Retina (tissue), 1 donor: ENCODE measurements around the gene AP3D1.

Source experiments
- DNase-seq: peaks from one replicate; pipeline ENCODE4 v3.0.0-alpha.2; 2016

AP3D1 gene

GRCh38 chr19:2081873-2082810, 69.2 kb downstream of the AP3D1 start:
- DNase-seq, result no peak

- DNase-seq, result no peak
Observed at GRCh38 chr19:2080336-2080988, 70.9 kb downstream of the AP3D1 start.

- DNase-seq, result no peak
Observed at GRCh38 chr19:2079865-2080301, 71.5 kb downstream of the AP3D1 start.

DNA sequence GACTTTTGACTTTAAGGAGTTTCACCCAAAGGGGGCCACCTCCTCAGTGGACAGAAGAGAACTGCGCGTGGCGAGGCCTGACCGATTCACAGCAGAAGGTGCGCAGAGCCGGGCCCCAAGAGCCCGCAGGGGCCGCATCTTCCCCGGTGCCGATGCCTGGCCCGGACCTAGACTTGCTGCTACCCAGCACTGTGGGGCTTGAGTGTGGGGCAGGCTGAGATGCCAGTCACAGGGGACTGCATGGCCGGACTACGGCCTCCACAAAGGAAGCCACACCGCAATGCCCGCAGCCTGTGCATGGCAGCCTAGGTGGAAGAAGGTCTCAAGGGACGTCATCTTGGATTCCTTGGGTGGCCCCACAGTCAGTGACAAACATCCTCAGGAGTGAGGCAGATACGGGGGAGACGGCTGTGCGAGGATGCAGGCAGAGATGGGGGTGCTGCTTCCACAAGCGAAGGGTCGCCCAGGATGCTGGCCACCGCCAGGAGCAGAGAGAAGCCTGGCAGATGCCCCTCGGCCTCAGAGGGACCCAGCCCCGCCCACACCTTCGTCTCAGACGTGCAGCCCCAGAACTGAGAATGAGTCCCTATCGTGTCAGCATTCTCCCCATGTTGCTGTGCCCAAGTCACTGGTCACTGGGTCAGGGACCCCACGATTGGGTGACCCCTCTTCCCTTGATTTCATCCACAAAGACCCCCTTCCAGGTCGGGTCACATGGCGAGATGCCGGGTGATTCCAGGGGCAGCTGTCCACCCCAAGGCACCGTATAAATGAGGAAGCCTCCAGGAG, 72.1 kb downstream of the AP3D1 start:
- no peak for DNase-seq

DNA sequence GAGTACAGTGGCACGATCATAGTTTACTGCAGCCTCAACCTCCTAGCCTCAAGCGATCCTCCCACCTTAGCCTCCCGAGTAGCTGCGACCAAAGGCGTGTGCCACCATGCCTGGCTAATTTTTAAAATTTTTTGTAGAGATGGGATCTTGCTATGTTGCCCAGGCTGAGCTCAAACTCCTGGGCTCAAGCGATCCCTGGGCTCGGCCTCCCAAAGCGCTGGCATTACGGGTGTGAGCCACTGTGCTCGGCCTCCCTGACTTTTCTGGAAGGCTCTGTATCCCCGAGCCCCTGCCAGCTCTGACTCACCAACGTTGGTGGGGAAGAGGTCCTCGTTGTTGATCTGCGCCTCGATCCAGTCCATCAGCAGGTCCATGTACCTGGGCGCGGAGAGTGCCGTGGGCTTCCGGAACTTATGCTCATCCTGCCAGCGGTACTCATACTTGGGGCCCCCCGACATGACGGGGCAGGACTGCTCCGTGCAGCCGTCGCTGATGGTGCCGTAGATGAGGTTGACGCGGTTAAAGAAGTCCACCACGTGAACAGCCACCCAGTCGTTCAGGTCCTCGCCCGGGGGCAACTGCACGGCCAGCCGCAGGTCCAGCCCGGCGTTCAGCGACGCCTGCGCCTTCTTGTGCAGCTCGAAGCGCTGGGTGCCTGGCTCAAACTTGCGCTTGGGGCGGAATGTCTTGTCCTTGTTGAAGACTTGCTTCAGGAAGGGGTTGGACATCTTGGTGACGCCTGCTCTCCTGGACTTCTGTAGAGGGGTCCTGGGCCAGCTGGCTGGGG, 73.3 kb downstream of the AP3D1 start:
- DNase-seq, result no peak

GRCh38 chr19:2077398-2077797, 74.0 kb downstream of the AP3D1 start:
- no peak for DNase-seq

DNA sequence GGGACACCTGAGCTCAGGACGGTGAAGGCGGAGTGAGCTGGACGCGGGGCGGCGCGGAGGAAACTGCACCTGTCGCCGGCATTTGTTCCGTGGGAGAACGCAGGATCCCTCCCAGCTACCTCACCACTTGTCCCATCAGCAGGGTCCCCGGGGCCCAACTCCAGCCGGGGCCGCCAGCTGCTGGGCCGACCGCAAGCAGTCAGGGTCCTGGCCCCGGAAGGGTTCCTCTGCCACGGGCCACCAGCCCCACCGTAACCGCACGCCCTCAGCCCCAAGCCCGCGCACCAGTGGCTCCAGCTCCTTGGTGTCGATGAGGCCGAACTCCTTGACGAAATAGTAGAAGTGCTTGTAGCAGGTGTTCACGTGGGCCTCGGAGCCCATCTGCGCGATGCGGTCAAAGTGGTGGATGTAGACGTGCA, 74.8 kb downstream of the AP3D1 start:
- DNase-seq, result no peak

DNA sequence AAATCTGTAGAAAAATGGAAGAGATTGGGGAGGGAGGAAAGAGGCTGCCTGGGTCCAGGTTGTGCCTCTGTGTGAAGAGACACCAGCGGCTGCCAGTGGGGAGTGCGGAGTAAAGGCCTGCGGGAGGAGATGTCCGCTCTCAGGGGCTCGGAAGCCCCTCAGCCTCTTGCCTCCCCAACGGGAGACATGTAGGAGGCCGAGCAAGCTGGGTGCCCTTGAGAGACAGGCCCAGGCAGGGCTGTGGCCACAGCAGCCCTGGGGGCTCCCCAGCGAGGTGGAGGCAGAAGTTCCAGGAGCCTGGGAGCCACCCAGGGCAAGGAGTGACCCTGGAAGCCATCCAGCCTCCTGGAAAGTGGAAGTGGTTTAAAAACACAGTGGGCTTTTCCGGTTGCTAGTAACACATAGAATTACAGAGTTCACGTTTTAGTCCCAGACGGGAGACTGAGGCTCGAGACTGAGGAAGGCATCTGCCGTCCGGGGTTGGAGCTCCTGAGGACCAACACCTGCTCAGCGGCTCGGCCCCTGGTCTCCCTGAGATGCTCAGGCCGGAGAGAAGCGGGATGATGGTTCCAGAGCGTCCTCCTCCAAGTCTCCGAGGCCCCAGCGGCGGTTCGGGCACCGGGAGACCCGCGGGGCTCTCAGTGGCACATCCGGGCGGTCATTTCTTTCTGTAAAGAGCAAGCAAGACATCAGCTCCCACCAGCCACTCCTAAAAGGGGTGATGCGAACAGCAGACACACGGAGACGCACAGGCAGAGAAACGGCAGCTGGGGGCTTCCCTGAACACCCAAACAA, 78.4 kb downstream of the AP3D1 start:
- DNase-seq, result no peak

DNA sequence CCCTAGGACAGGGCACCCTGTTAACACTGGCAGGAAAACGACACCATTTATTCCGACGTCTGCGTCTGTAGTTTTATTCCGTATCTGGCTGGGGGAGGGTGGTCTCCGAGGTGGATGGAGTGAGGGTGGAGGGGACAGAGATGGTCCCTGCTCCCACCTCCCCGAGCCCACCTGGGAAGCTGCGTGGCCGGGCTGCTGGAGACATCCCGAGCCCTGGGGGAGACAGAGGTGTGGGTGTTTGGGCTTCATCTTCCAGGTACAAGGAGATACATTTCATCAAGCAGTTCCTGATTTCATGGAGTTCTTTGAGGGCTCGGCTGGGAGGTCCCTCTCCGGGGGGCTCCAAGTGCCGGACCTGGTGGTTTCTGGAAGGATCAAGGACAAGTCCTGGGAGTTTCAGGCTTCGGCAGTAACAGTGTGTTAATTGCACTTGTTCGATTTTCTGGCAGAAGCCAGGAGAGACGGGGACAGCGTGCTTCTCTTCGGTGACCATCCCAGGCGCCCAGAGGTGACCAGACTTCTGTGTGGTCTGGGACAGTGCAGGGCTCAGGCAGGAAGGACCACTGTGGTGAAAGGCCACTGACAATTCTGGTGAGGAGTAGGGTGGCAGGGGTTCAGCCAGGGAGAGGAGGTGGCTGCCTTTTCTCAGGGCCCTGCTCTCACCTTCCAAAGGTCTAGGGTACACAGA, 80.2 kb downstream of the AP3D1 start:
- DNase-seq, result no peak

DNA sequence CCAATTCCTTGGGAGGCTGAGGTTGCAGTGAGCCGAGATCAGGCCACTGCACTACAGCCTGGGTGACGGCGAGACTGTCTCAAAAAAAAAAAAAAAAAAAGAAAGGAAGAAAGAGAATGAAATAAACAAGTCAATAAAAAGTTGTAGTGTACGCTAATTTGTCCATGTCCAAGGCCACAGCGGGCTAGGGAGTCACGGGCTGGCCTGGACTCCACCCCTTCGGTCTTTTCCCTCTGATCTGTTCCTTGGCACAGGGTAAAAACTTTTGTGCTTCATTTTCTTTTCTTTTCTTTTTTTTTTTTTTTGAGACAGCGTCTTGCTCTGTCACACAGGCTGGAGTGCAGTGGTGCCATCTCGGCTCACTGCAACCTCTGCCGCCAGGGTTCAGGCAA, 80.9 kb downstream of the AP3D1 start:
- no peak for DNase-seq

DNA sequence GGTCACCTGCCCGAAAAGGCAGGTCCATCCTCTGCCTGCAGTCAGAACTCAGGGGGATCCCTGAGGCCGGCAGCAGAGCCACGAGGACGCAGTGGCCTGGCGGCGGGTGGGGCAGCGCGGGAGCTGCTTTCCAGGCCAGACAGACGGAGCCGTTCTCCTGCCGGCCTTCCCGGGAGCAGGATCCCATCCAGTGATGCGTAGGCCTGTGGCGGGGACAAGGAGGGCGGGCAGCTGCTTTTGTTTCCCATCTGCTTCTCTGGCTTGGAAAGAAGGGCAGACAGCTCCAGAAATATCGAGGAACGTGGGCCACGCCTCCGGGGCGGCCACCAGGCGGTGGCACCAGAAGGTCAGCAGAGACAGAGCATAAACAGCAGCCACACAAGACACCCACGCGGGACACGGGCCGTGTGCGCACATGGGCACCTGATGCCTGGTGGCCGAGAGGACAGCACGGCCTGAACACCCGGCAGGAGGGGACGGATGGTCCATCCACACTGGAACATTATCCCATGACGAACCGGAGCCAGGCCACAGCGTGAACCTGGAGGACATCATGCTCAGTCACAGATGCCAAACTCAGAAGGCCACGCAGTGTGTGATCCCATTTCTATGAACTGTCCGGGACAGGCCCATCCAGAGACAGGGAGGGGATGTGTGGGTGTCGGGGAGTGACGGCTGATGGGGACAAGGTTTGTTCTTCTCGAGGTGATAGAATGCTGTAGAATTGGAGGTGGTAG, 86.4 kb downstream of the AP3D1 start:
- peak; percentile 84 for DNase-seq

DNA sequence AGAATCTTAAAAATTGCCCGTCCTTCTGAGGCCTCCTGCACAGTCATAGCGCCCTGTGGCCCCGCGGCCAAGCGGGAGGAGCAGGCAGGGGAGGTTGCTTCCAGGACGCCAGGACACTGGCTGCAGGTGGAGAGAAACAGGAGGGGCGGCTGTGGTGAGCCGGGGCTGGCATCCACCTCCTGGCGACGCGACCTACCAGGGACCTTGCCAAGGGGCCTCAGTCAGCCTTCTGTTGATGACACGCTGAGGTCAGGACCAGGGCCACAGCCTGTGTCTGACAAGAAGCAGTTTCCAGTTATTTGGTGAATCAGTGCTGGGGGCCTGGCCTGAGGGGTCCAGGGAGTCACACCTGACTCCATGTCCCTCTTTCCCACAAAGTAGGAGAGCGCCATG, 87.0 kb downstream of the AP3D1 start:
- no peak for DNase-seq

DNA sequence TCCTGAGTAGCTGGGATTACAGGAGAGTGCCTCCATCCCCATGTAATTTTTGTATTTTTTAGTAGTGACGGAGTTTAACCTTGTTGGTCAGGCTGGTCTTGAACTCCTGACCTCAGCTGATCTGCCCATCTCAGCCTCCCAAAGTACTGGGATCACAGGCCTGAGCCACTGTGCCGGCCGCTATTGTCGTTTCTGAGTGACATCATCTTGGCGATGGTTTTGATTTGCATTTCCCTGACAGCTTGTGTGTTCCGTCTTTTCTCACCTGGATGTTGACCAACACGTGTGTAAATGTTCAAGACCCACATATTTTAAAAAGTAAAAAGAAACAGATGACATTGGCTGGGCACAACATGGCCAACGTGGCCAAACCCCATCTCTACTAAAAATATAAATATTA, 87.5 kb downstream of the AP3D1 start:
- no peak for DNase-seq

GRCh38 chr19:2062770-2063169, 88.6 kb downstream of the AP3D1 start:
- DNase-seq, result no peak

DNA sequence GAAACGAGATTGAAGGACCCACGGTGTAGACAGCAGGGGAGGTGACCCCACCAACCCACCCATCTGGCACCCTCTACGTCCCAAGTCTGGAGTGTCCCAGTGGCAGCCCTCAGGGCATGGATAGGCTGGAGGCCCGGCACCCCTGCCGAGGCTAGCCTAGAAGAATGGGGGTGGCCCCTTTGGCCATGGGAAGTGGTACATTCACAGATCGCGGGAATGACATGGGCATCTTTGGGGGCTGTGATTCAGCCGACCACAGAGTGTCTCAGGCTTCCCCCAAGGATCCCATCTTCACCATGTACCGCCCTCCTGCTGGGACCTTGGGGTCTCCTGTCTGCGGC, 89.0 kb downstream of the AP3D1 start:
- no peak for DNase-seq

DNA sequence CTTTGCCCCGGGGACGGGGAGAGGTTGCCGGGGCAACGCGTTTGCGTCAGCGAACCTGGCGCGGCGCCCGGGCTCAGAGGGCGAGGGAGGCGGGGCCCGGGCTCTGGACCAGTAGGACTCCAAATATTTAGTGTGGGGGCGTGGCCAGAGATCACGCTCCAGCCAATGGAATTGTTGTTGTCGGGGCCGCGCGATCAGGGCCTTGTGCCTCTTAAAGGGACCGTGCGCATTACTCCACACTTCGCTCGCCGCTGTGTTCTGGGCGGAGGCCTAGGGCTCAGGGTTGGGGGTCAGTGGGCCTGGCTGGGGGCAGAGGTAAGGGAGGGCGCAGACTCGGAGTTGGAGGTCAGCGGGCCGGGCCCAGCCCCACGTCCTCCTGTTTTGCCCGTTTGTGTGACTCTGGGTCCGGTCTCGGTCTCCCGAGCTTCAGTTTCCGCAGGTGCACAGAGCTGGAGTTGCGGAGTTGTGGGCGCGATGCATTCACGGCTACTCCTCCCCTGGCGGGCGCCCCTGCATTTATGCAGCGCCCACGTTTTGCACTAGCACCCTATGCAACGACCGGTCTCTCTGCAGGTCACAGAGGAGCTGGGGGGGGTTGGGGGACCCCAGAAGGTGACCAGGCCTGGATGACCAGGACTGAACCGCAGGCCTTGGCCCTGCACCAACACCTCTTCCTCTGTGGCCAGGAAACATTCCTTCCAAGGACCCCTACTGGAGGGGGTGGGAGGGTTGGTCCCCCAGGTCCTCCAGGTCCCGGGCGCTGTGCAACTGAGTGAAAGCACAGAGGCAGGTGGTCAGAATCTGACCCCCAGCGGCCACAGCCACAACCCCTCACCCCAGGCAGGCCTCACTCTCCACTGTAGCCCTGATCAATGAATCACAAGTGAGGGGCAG, 89.6 kb downstream of the AP3D1 start:
- peak; percentile 99 for DNase-seq

DNA sequence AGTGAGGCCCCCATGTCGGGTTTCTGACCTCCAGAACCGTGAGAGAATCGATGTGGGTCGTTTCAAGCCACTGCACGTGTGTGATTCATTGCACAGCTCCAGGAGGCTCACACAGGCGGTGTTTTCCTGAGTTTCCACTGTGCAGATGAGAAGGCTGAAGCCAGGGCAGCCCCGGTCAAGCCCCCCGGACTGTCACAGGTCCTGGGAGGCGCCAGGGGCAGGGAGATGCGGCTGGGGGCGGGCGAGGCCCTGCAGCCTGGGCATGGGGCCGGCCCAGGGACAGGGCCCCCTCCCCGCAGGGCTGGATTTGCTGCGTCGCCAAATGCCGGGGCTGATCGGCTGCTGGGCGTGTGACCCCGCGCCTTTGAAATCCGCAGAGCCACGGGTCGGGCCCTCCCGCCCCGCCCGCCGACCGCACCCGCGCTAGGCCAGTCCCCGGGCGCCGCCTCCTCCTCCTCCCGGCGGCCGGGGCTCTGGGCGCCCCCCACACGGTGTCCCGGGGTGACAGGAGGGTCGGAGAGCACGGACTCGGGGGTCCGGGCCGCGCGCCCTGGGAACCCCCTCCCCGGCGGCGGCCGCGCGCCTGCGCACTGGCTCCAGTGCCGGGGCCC, 90.4 kb downstream of the AP3D1 start:
- DNase-seq, result peak; percentile 91

DNA sequence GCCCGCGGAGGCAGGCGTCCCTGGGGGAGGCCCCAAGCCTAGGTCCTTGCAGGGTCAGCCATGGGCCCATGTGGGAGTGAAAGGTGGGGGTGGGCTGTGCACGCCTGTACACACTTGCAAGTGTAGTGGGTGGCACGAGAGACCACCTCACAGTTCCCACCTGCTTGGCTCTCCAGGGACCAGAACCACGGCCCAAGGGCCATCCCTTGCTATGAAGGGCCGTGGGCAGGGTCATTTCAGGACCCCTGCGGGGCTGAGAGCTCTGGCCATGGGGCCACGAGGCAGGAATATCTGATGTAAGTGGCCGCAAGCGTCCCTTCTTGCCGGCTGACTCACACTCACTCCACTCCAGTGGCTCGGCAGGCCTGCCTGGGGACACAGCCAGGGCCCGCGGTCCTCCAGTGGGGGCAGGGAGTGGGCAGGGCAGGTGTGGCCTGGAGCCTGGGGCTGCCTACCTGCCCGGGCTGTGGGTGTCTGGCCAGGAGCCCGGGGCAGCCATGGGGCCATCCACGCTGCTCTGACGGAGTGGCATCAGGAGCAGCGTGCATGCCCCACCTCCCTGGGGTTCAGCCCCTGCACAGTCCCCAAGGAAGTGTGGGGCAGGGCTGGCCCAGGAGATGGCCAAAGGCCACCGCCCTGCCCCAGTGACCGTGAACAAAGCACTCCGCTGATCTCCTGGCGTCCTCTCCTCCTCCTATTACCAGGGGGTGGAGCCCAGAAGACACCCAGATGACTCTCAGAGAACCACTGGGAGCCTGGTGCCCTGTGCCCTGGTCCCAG, 91.8 kb downstream of the AP3D1 start:
- peak; percentile 63 for DNase-seq
